DND-41 (cell line): ENCODE results near the gene SMARCA4.

Experiments
- EZH2 ChIP-seq: IDR thresholded peaks from 3 replicates; pipeline ENCODE4 v1.6.1; 2012; ENCODE audit warnings: borderline replicate concordance, low read depth, mild to moderate bottlenecking, moderate library complexity, low read length, inconsistent platforms; ENCODE audit not compliant: severe bottlenecking
- TF ChIP-seq, protein P1 (sequence below): IDR thresholded peaks from 2 replicates; pipeline ENCODE4 v1.5.1; 2012; ENCODE audit warnings: borderline replicate concordance, low read length, moderate library complexity, mild to moderate bottlenecking; ENCODE audit not compliant: poor library complexity, severe bottlenecking; ENCODE audit errors: extremely low read depth

DNA sequence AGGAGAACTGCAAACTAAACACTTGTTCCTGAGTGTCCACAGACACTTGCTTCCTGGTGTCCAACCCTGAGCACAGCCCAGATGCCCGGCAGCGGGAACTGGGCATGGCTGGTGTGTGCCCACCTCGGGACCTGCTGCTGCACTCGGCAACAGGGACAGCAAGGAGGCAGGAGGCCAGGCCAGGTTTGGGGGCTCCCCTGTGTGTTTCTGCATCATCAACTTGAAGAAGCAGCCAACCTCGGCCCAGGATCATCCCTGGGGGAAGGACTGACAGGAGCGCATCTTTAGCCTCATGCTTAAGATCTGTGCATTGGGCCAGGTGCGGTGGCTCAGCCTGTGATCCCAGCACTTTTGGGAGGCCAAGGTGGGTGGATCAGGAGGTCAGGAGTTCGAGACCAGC, 93.4 kb downstream of the SMARCA4 start:
- TF ChIP-seq, protein P1, sequence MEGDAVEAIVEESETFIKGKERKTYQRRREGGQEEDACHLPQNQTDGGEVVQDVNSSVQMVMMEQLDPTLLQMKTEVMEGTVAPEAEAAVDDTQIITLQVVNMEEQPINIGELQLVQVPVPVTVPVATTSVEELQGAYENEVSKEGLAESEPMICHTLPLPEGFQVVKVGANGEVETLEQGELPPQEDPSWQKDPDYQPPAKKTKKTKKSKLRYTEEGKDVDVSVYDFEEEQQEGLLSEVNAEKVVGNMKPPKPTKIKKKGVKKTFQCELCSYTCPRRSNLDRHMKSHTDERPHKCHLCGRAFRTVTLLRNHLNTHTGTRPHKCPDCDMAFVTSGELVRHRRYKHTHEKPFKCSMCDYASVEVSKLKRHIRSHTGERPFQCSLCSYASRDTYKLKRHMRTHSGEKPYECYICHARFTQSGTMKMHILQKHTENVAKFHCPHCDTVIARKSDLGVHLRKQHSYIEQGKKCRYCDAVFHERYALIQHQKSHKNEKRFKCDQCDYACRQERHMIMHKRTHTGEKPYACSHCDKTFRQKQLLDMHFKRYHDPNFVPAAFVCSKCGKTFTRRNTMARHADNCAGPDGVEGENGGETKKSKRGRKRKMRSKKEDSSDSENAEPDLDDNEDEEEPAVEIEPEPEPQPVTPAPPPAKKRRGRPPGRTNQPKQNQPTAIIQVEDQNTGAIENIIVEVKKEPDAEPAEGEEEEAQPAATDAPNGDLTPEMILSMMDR, result no peak
- TF ChIP-seq EZH2, result no peak
